Measurements from ENCODE around the gene PDAP1.
"Not testable (repeated sequence)": the region's sequence is repeated elsewhere in the genome, so short reads cannot be mapped to it uniquely, and the experiment has no call there.

- TF ChIP-seq, protein P1, sequence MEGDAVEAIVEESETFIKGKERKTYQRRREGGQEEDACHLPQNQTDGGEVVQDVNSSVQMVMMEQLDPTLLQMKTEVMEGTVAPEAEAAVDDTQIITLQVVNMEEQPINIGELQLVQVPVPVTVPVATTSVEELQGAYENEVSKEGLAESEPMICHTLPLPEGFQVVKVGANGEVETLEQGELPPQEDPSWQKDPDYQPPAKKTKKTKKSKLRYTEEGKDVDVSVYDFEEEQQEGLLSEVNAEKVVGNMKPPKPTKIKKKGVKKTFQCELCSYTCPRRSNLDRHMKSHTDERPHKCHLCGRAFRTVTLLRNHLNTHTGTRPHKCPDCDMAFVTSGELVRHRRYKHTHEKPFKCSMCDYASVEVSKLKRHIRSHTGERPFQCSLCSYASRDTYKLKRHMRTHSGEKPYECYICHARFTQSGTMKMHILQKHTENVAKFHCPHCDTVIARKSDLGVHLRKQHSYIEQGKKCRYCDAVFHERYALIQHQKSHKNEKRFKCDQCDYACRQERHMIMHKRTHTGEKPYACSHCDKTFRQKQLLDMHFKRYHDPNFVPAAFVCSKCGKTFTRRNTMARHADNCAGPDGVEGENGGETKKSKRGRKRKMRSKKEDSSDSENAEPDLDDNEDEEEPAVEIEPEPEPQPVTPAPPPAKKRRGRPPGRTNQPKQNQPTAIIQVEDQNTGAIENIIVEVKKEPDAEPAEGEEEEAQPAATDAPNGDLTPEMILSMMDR (IDR thresholded peaks at IDR 0.05): not testable (repeated sequence)
- TF ChIP-seq POLR2A, POLR2AphosphoS5 (IDR thresholded peaks at IDR 0.05): not testable (repeated sequence)
These were observed 57.8 kb downstream of the PDAP1 start for GRCh38 chr7:99350641-99351040.

Data from breast epithelium (tissue), 3 donors.